SK-N-SH (cell line): Measurements from ENCODE around the gene CELF2. TPM values are rescaled to one million over a fixed set of nuclear protein-coding genes. Genes with fewer than 3 reads are reported as not detected.

Experiments
- CTCF ChIA-PET: fragments of 300-600, 350-600 bp; formaldehyde crosslinking; extraction: SDS; loops from one replicate; lab custom pipeline; 2021; lab: Yijun Ruan, JAX
- POLR2A ChIA-PET: fragments of 350-600 bp; sonication (Branson Sonifier 250); formaldehyde crosslinking; extraction: SDS; loops from one replicate; lab custom pipeline; 2020; ENCODE audit warnings: antibody characterized with exemption, inconsistent platforms; lab: Yijun Ruan, JAX
- DNase-seq: peaks from one replicate; pipeline ENCODE4 v3.0.0; 2012
- H2AFZ ChIP-seq: fragments of 200-600 bp; sonication (generic); 2 replicates; pipeline ENCODE4 v1.8.1; 2016; ENCODE audit warnings: antibody characterized with exemption, mild to moderate bottlenecking, low read depth
- H3F3A ChIP-seq: fragments of 200-600 bp; sonication (generic); replicated peaks from 2 replicates; pipeline ENCODE3; 2016; ENCODE audit warnings: antibody characterized with exemption, mild to moderate bottlenecking; ENCODE audit not compliant: insufficient read depth
- H3K27ac ChIP-seq, 2 experiments: fragments of 200-500 bp in 1 of 2; fragments of 200-600 bp in 1 of 2; sonication (Bioruptor generic) in 1 of 2; sonication (generic), shearing (Covaris generic) in 1 of 2; 2 replicates each; pipeline versions ENCODE4 v1.5.1 to v1.6.1; 2014 to 2016; ENCODE audit warnings: low read depth in 2 of 2, inconsistent platforms in 1 of 2, low read length in 1 of 2, mild to moderate bottlenecking in 1 of 2, mixed read lengths in 1 of 2
- H3K27me3 ChIP-seq: fragments of 200-600 bp; sonication (generic), shearing (Covaris generic); 2 replicates; pipeline ENCODE4 v1.6.1; 2016; ENCODE audit warnings: mixed run types; ENCODE audit not compliant: insufficient read depth
- H3K36me3 ChIP-seq, 2 experiments: fragments of 200-500 bp in 1 of 2; fragments of 200-600 bp in 1 of 2; sonication (Bioruptor generic) in 1 of 2; sonication (generic) in 1 of 2; replicated peaks in 1 of 2; 2 replicates each; pipeline versions ENCODE3 to v1.5.1; 2014 to 2016; ENCODE audit warnings: low read length in 1 of 2, mild to moderate bottlenecking in 1 of 2; ENCODE audit not compliant: insufficient read depth in 2 of 2, control insufficient read depth in 1 of 2
- H3K4me1 ChIP-seq, 2 experiments: fragments of 200-500 bp in 1 of 2; fragments of 200-600 bp in 1 of 2; sonication (Bioruptor generic) in 1 of 2; sonication (generic), shearing (Covaris generic) in 1 of 2; 2 replicates each; pipeline versions ENCODE4 v1.5.1 to v1.6.1; 2014 to 2016; ENCODE audit warnings: low read depth in 1 of 2, low read length in 1 of 2, mixed run types in 1 of 2; ENCODE audit not compliant: insufficient read depth in 2 of 2, control insufficient read depth in 1 of 2
- H3K4me2 ChIP-seq: fragments of 200-600 bp; sonication (generic), shearing (Covaris generic); 2 replicates; pipeline ENCODE4 v1.6.1; 2017; ENCODE audit warnings: mixed run types
- H3K4me3 ChIP-seq, 2 experiments: fragments of 200-500 bp in 1 of 2; fragments of 200-600 bp in 1 of 2; sonication (Bioruptor generic) in 1 of 2; sonication (generic), shearing (Covaris generic) in 1 of 2; 2 replicates each; pipeline versions ENCODE4 v1.5.1 to v1.8.1; 2014 to 2016; ENCODE audit warnings: low read depth in 2 of 2, inconsistent platforms in 1 of 2, low read length in 1 of 2, mild to moderate bottlenecking in 1 of 2, mixed read lengths in 1 of 2, moderate library complexity in 1 of 2
- H3K79me2 ChIP-seq: fragments of 200-600 bp; sonication (generic); 2 replicates; pipeline ENCODE4 v1.8.1; 2017; ENCODE audit warnings: mild to moderate bottlenecking; ENCODE audit not compliant: insufficient read depth
- H3K9ac ChIP-seq: fragments of 200-600 bp; sonication (generic); 2 replicates; pipeline ENCODE4 v1.6.1; 2017; ENCODE audit warnings: mixed run types
- H3K9me2 ChIP-seq: fragments of 200-600 bp; sonication (generic); 2 replicates; pipeline ENCODE4 v1.6.1; 2017; ENCODE audit warnings: mixed run types
- H3K9me3 ChIP-seq: fragments of 200-600 bp; sonication (generic); 2 replicates; pipeline ENCODE4 v1.6.1; 2017; ENCODE audit warnings: mixed run types, mild to moderate bottlenecking, moderate library complexity
- H4K20me1 ChIP-seq: fragments of 200-600 bp; sonication (generic); 2 replicates; pipeline ENCODE4 v1.6.1; 2017; ENCODE audit warnings: mild to moderate bottlenecking, mixed run types; ENCODE audit not compliant: insufficient read depth
- EP300 ChIP-seq, 2 experiments: IDR thresholded peaks; 2 replicates each; pipeline versions ENCODE4 v1.4.0 to v1.6.1; 2012; ENCODE audit warnings: borderline replicate concordance in 1 of 2, low read depth in 1 of 2, low read length in 1 of 2
- EZH2phosphoT487 ChIP-seq: fragments of 200-600 bp; sonication (generic); IDR thresholded peaks from 2 replicates; pipeline ENCODE4 v1.6.1; 2017; ENCODE audit warnings: low read depth, mixed run types, mild to moderate bottlenecking, antibody characterized with exemption, moderate library complexity, borderline replicate concordance
- FOSL2 ChIP-seq: IDR thresholded peaks from 2 replicates; pipeline ENCODE4 v1.4.0; 2012; ENCODE audit warnings: low read depth, mild to moderate bottlenecking, moderate library complexity, borderline replicate concordance
- FOXJ3 ChIP-seq: sonication (generic); formaldehyde crosslinking; IDR thresholded peaks from 2 replicates; pipeline ENCODE4 v1.5.1; 2020; ENCODE audit warnings: mild to moderate bottlenecking, missing genetic modification reagents
- FOXM1 ChIP-seq: IDR thresholded peaks from 2 replicates; pipeline ENCODE4 v1.4.0; 2012; ENCODE audit warnings: low read depth, mild to moderate bottlenecking
- GABPA ChIP-seq: IDR thresholded peaks from 2 replicates; pipeline ENCODE4 v1.4.0; 2012; ENCODE audit warnings: low read depth, mild to moderate bottlenecking
- GATA2 ChIP-seq: sonication (generic); formaldehyde crosslinking; IDR thresholded peaks from 2 replicates; pipeline ENCODE4 v1.5.0; 2020; ENCODE audit warnings: mild to moderate bottlenecking, missing genetic modification reagents
- MEF2A ChIP-seq: IDR thresholded peaks from 2 replicates; pipeline ENCODE4 v1.4.0; 2012; ENCODE audit warnings: low read depth, borderline replicate concordance
- MXI1 ChIP-seq: IDR thresholded peaks from 2 replicates; pipeline ENCODE4 v1.6.1; 2012; ENCODE audit warnings: mild to moderate bottlenecking, low read depth, low read length, improper control_type of control experiment
- NFIC ChIP-seq: IDR thresholded peaks from 2 replicates; pipeline ENCODE4 v1.4.0; 2012; ENCODE audit warnings: borderline replicate concordance
- POLR2AphosphoS5 ChIP-seq: IDR thresholded peaks from 2 replicates; pipeline ENCODE4 v1.6.1; 2012; ENCODE audit warnings: low read depth, low read length
- RAD21 ChIP-seq: IDR thresholded peaks from 2 replicates; pipeline ENCODE4 v1.6.1; 2012; ENCODE audit warnings: mild to moderate bottlenecking, low read length
- RFX5 ChIP-seq: IDR thresholded peaks from 2 replicates; pipeline ENCODE4 v1.6.1; 2012; ENCODE audit warnings: mild to moderate bottlenecking, improper control_type of control experiment, low read length
- SIN3A ChIP-seq: IDR thresholded peaks from 2 replicates; pipeline ENCODE4 v1.6.1; 2012; ENCODE audit warnings: low read depth, mild to moderate bottlenecking, low read length, moderate library complexity, borderline replicate concordance
- SMC3 ChIP-seq: IDR thresholded peaks from 2 replicates; pipeline ENCODE4 v1.6.1; 2012; ENCODE audit warnings: low read depth, low read length, improper control_type of control experiment
- TCF12 ChIP-seq: IDR thresholded peaks from 2 replicates; pipeline ENCODE4 v1.4.0; 2012
- USF1 ChIP-seq: IDR thresholded peaks from 2 replicates; pipeline ENCODE4 v1.4.0; 2012; ENCODE audit warnings: low read depth, borderline replicate concordance
- YY1 ChIP-seq: IDR thresholded peaks from 2 replicates; pipeline ENCODE4 v1.4.0; 2012; ENCODE audit warnings: low read depth, mild to moderate bottlenecking
- WGBS: methylation state at CpG from one replicate; pipeline ENCODE4 v1.1.6; 2017; ENCODE audit warnings: low lambda C conversion rate; 5-methylcytosine and 5-hydroxymethylcytosine counted together
- polyA plus RNA-seq, 3 experiments: library from polyadenylated mRNA; depleted of rRNA; stranded (reverse); fragments of >200 nt; gene quantifications; 2 replicates each; pipeline ENCODE4 v1.2.3, GENCODE V29; 2012

CELF2 gene
- polyA plus RNA-seq, 1 of the 3 experiments (the other 2 are of a cell fraction): 0.03 TPM

- no peaks in the 10 kb centered on the region for H3K36me3 ChIP-seq
- H3K9ac ChIP-seq: no peak overlapping the region
- WGBS: 14% methylated on average over 5 of the region's 5 CpGs
- H3K4me2 ChIP-seq: no peak overlapping the region
- no peaks in the 10 kb centered on the region for H4K20me1 ChIP-seq
- H3F3A ChIP-seq: no peaks in the 10 kb centered on the region
- no peaks in the 10 kb centered on the region for H3K9me2 ChIP-seq
- H3K79me2 ChIP-seq: no peaks in the 10 kb centered on the region
- no peak overlapping the region for H2AFZ ChIP-seq
- TF ChIP-seq USF1 (no peak), MEF2A (no peak)
- no peaks in the 10 kb centered on the region for H3K9me3 ChIP-seq
- H3K4me1 ChIP-seq: no peaks in the 10 kb centered on the region
- CTCF ChIA-PET: interaction anchor here (1.3 kb wide), 1 partner anchor 16 kb away, joined by 3 read pairs; no protein-coding TSS in a partner anchor
- H3K27me3 ChIP-seq: no peaks in the 10 kb centered on the region
- no peak for DNase-seq
- H3K27ac ChIP-seq: no peak overlapping the region
- H3K4me3 ChIP-seq: no peak overlapping the region
- POLR2A ChIA-PET: no interaction called here
Measured at GRCh38 chr10:11225935-11226334, 208.3 kb downstream of the CELF2 start.

- no peaks in the 10 kb centered on the region for H3K9me3 ChIP-seq
- H3K36me3 ChIP-seq: no peaks in the 10 kb centered on the region
- no peak for DNase-seq
- ChIA-PET POLR2A (no interaction called here), CTCF (interaction anchor here (1.5 kb wide), 1 partner anchor 42 kb away, joined by 4 read pairs; no protein-coding TSS in a partner anchor)
- no peak overlapping the region for H2AFZ ChIP-seq
- H3K4me1 ChIP-seq: no peaks in the 10 kb centered on the region
- no peaks in the 10 kb centered on the region for H3K9me2 ChIP-seq
- H3K27me3 ChIP-seq: no peaks in the 10 kb centered on the region
- H3K27ac ChIP-seq: no peak overlapping the region
- no peak overlapping the region for H3K4me3 ChIP-seq
- H3K9ac ChIP-seq: no peak overlapping the region
- TF ChIP-seq RAD21 (no peak), EP300 (IDR thresholded peaks at IDR 0.05; ENCODE audit: borderline replicate concordance in 1 of 2, low read depth in 1 of 2, low read length in 1 of 2) (no peak), TCF12 (no peak), SIN3A (no peak), RFX5 (no peak), MEF2A (no peak), GABPA (no peak), FOSL2 (no peak), NFIC (no peak), FOXJ3 (CRISPR knock-in tag) (no peak), MXI1 (no peak), FOXM1 (no peak), POLR2AphosphoS5 (no peak), YY1 (no peak), EZH2phosphoT487 (no peak), GATA2 (no peak), SMC3 (no peak)
- H4K20me1 ChIP-seq: no peaks in the 10 kb centered on the region
- 44% methylated on average over 5 of the region's 7 CpGs for WGBS
- no peaks in the 10 kb centered on the region for H3F3A ChIP-seq
- no peaks in the 10 kb centered on the region for H3K79me2 ChIP-seq
- no peak overlapping the region for H3K4me2 ChIP-seq
Measured at GRCh38 chr10:11227103-11227502, 209.4 kb downstream of the CELF2 start.
